LoVo (cell line): Measurements from ENCODE around the gene ADAMTSL4.

Experiments used
- DNase-seq: peaks from one replicate; pipeline ENCODE4 v3.0.0-alpha.2; 2016; ENCODE audit warnings: low spot score

The ADAMTSL4 gene

DNA sequence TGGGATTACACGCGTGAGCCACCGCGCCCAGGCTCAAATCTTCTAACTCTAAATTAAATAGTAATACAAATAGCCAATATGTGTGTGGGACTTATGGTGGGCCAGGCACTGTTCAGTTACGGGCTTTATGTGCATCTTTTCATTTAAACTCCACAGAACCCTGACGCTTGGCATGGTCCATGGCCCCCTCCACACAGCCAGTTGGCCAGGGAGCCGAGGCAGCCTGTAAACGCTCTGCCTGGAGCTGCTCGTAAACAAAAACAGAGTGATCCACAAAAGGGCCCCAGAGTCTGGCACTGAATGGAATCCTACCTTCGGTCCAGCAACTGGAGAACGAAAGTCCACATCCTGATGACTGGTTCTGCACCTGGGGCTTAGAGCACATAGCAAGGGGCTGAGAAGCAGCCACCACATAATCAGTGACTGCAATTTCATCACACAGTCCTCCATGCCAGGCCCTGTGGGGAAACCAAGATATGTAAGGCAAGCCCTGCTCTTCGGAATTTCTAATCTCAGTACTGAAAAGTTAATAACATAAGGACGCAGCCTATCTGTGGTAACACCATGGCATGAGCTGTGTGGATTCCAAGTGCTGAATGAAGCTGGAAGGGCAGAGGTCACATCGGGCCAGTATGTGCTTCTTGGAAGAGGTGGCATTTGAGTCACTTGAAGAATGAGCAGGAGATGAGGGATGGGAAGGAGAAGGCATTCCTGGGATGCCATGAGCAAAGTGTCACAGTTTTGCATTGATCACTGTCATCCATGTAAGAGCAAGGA, 13.5 kb upstream of the ADAMTSL4 start:
- peak; percentile 41 for DNase-seq

DNA sequence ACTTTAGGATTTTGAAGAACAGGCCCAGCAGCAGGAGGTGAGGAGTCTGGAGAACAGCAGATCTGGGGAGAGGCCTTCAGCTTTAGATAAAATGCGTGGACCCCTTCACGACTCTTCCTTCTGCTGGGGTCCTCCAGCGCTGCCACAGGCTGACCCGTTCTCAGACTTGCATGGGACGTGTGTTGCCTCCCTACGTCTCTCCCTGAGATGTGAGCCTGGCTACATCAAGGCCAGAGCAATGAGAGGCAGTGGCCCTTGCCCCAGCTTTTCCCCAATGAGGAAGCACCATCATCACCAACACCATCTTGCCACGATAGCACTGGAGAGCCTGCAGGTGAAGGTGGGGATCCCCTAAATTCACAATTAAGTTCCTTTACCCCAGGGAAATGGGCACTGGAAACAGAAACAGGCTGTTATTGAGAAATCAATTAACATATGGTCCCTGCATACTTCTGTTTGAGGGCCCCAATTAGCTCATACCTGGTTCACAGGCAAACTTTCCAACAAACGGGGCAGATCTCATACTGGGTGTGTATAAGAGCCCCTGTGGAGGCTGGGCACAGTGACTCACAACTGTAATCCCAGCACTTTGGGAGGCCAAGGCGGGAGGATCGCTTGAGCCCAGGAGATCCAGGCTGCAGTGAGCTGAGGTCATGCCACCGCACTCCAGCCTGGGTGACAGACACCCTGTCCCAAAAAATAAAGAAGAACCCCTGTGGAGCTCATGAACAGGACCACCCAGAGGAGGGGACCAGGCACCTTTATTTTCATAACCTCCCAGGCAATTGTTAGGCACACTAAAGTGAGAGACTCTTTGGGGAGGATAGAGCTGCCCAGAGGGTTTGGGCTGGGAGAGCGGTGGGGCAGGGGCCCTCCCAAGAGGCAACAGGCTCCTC, 12.1 kb upstream of the ADAMTSL4 start:
- no peak for DNase-seq

DNA sequence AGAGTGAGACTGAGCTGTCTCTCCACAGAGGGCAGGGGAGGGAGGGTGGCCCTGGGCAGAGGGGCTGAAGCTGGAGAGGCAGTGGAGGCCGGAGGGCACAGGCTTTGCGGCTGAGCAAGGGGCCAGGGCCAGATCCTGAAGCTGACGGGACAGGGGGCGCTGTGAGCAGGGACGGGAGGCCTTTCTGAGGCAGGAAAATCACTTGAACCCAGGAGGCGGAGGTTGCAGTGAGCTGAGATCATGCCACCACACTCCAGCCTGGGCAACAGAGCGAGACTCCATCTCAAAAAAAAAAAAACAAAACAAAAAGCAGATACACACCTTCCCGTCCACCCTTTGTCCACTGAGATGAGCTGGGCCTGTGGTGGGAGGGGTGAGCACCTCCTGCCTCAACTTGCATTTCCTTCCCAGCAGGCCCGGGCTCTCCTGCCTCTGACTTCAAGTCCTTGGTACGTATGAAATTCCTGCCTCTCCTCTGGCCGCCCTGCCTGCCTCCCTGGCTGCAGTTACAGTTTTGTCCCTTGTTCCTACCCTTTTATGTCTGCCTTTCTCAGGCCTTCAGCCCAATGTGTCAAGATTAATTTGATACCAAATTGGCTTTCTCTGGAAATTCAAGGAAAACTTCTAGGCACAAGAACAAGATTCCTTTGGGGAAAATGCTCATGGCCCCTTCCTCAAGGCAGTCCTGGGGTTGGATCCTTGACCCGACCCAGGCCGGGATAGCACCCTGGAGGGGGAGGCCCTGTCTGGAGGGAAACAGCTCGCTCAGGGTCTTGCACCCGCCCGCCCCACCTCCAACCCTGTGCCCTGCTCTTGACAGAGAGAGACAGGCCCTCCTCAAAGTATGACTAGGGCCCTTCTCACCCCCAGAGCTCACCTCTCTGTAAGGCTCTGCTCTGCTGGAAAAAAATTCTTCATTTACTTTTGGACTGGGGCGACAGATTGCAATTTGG, 11.2 kb upstream of the ADAMTSL4 start:
- DNase-seq, result no peak

DNA sequence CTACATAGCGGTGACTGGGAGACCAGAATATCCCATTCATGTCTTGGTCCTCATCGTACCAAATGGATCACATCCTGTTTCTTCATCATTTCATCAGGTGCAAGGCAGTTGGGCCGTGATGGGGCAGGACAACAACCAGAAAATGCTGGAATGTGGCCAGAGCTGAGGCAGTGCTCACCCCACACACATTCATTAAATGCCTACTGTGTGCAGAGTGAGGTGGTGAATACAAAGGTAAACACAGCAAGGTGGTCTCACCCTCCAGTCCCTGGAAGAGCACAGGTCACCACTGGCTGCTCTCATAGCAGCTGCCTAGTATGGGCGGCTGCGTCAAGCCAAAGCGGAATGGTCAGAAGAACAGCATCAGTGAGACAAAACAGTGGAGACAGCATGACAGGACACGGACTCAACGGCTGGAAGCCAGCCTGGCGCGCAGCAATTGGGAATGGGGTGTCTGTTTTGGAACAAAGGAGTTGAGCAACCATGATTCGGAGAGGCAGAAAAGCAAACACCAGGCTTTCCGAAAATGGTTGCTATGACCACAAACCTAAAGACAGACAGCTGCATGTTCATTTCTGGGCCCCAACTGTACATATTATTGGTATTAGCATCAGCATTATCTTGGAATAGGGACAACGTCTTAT, 5.6 kb upstream of the ADAMTSL4 start:
- DNase-seq, result no peak

DNA sequence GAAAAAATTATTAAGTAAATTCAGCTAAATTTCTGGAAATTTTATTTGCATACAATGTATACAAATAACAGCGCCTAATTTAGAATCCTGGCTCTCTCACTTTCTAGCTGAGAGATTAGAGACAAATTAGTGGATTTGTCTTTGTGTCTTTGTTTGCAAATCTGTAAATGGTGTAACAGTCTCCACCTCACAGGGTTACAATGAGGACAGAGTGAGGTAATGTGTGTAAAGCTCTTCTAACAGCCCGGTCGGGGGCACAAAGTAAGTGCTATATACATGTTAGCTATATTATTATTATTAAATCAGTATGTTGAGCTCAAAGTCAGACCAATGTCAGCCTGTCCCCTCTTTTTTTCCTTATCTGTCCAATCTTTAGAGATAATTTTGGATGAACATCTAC, 5.0 kb upstream of the ADAMTSL4 start:
- DNase-seq, result no peak

DNA sequence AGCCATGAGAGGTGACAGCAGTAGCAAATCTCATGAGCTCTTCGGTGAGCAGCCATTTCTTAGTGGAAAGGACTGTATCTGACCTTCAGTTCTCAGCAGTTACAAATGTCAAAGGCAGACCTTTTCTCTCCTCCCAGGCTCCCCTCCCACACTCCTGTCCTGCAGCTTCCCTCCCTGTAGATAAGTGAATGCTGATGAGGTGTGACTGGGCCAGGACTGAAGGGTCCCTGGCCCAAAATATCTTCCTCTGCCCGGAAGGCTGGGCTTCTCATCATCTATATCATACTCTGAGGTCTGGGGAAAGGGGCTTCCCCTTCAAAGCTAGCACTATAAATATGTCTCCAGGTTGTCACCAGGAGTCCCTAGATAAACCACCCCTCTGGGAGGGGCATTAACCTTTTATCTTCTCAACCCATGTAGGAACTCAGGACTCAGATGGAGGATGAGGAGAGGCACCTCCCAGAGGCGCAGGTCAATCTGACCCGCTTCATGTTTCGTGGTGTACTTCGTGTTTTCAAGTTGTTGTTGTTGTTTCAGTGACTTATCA, 3.6 kb upstream of the ADAMTSL4 start:
- DNase-seq, result no peak

DNA sequence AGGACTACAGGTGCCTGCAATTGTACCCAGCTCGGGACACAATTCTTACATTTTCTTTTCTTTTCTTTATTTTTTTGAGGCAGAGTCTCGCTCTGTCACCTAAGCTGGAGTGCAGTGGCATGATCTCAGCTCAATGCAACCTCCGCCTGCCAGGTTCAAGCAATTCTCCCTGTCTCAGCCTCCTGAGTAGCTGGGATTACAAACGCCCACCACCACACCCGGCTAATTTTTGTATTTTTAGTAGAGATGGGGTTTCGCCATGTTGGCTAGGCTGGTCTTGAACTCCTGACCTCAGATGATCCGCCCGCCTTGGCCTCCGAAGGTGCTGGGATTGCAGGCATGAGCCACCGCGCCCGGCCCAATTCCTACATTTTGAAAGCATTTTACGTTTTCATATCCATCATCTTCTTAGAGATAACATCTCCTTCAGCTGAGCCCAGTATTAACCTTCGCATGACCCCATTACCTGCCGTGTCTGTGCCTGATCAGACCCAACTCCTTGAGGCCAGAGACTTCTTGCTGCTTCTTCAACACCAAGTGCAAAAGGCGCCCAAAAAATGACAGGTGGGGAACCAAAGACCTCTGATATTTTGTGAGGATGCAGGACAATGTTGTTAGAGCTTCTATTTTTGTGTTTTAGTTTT, 2.8 kb upstream of the ADAMTSL4 start:
- no peak for DNase-seq

DNA sequence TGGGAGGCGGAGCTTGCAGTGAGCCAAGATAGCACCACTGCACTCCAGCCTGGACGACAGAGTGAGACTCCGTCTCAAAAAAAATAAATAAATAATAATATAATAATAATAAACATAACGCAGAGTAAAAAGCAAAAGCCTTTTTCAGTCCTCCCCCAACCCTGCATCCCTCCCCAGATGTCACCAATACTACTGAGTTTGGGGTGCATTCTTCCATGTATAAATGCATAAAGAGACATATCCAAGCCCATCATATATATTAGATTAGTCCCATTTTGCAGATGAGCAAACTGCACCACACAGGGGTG, 930 bp upstream of the ADAMTSL4 start:
- DNase-seq, result no peak

DNA sequence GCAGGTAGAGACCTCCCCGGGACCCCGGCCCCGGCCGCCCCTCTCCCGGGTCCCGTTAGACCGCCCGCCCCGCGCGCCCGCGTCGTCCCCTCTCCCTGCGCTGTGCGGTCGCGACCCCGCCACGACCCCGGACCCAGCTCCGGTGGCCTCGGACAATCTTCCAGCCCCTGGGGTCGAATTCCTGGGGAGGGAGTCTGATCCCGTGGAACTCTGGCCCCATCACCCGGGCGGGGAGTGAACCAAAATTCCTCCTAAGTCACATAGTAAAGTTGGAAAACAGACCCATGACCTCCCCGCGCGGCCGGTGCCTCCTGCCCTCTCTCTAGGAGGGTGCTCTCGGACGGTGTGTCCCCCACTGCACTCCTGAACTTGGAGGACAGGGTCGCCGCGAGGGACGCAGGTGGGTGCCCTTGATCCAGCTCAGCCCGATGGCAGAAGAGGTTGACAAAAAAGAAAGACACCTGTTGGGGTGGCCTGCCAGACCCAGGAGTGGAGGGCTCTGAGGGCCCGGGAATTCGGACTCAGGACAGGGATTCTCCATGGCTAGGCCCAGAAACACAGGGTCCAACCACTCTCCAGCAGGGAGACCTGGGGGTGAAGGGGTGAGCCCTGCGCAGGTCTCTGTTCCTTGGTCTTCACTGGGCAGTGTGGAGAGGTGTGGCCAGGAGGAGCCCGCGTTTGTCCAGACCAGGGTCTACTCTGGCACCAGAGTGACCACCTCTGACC, 451 bp downstream of the ADAMTSL4 start:
- DNase-seq, result no peak

DNA sequence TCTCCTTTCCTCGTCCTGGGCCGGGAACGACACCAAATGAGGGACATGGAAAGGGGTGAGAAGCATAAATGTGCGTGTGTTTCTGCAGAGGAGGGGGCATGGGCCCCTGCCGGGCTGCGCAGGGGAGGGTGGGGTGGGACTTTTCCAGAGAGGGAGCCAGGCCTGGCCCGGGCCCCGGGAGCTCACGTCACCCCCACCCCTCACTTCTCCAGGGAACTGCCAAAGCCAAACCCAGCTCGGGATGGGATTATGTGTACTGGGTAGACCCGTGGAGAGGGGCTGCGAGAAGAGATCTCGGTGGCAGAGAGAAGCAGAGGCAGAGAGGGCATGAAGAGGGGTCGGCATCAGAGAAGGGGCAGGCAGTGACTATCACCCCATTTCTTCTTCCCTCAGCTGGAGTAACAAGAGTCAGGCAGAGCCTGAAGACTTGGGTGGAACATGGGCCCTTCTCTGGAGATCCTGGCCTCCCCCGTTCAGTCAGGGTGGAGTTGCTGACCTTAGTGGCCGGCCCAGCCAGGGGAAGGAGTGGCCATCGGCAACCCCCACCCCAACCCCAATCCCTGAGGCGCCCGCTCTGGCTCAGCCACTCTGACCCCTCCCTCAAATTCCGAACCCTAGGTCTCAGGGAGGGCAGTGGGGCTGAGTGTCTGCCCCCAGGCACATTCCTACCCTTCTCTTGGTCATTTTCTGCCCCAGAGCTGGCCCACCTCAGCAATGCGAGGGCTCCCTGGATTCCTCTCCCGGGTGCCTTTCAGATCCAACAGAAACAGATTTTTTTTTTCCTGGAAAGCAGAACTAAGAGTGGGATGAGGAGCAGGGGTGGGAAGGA, 1.2 kb downstream of the ADAMTSL4 start:
- DNase-seq, result no peak

DNA sequence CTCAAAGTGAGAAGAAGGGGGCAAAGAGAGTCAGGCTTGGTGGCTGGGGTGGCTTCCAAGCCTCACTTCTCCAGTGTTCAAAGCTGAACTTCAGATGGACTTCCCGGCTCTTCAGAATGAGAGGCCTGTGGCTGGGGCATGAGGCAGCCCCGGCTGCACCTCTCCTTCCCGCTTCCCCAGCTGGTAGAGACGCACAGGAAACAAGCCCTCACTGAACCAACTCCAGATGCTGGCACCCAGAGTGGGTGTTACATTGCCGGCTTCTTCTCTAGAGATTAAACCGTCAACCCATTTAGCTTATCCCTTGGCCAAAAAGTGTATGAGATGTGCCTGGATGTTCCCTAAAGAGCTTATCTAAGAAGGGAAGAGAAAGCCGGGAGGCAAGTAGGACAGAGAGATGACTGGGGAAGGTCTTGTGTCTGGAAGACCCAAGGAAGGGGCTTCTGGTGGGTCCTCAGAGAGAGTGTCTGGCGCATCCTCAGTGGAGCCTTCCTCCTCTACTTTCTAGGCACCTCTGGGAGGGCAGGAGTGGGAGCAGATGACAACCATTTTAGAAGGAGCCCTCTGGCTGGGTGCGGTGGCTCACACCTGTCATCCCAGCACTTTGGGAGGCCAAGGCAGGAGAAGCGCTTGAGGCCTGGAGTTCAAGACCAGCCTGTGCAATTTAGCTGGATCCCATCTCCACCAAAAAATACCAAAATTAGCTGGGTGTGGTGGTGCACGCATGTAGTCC, 2.0 kb downstream of the ADAMTSL4 start:
- no peak for DNase-seq

DNA sequence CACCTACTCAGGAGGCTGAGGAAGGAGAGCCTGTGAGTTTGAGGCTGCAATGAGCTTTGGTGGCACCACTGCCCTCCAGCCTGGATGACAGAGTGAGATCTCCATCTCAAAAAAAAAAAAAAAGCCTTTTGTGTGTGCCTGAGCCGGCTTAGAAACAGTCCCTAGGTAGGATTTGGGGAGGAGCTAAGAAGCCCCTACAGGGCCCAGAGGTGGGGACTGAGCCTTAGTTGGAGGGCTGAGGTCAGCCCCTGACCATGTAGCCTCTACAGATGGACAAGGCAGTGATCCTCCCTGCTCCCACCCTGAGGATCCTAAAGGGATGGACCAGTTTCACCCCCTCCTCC, 2.5 kb downstream of the ADAMTSL4 start:
- no peak for DNase-seq

DNA sequence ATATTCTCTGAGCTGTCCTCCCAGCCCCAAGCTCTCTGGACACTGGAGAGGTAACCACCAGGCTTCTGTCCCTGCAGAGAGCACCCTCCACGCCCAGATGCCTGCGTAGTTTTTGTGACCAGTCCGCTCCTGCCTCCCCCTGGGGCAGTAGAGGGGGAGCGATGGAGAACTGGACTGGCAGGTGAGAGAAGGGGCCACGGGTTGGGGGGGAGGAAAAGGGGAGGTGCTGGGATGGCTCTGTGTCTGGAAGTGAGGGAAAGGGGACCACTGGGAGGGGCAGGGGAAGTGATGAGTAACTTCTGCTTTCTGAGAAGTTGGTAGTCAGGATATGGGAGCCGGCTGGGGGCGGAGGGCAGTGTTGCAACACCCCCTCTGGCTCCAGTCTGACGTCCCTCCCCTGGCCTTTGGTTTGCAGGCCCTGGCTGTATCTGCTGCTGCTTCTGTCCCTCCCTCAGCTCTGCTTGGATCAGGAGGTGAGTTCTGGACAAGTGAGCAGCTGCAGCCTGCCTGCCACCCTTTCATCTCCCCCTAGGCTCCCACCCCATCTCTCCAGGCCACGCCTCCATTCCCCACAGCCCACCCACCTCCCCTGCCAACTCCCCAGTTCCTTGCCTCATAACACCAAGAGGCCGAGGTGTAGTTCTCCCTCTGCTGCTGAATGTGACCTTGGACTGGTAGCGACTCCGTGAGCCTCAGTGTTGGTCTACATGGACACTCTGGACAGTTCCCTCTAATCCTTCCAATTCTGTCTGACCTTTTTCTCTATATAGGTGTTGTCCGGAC, 3.1 kb downstream of the ADAMTSL4 start:
- DNase-seq, result no peak

DNA sequence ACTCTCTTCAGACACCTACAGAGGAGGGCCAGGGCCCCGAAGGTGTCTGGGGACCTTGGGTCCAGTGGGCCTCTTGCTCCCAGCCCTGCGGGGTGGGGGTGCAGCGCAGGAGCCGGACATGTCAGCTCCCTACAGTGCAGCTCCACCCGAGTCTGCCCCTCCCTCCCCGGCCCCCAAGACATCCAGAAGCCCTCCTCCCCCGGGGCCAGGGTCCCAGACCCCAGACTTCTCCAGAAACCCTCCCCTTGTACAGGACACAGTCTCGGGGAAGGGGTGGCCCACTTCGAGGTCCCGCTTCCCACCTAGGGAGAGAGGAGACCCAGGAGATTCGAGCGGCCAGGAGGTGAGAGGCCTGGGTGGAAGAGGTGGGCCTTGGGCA, 3.7 kb downstream of the ADAMTSL4 start:
- DNase-seq, result no peak

DNA sequence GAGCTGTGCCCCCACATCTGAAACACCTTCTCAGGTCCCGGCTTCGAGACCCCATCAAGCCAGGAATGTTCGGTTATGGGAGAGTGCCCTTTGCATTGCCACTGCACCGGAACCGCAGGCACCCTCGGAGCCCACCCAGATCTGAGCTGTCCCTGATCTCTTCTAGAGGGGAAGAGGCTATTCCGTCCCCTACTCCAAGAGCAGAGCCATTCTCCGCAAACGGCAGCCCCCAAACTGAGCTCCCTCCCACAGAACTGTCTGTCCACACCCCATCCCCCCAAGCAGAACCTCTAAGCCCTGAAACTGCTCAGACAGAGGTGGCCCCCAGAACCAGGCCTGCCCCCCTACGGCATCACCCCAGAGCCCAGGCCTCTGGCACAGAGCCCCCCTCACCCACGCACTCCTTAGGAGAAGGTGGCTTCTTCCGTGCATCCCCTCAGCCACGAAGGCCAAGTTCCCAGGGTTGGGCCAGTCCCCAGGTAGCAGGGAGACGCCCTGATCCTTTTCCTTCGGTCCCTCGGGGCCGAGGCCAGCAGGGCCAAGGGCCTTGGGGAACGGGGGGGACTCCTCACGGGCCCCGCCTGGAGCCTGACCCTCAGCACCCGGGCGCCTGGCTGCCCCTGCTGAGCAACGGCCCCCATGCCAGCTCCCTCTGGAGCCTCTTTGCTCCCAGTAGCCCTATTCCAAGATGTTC, 4.3 kb downstream of the ADAMTSL4 start:
- DNase-seq, result no peak

DNA sequence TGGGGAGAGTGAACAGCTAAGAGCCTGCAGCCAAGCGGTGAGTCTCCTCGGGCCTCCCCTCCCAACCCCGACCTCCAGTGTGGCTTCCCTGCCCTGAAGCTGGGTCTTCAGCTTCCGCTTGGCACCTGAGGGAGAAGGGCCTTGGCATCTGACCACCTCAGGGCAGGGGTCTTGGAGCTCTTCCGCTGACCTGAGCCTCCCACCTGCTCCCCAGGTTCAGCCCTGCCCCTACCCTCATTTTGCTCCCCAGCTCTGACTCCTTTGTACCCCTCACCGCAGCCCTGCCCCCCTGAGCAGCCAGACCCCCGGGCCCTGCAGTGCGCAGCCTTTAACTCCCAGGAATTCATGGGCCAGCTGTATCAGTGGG, 4.9 kb downstream of the ADAMTSL4 start:
- DNase-seq, result no peak

DNA sequence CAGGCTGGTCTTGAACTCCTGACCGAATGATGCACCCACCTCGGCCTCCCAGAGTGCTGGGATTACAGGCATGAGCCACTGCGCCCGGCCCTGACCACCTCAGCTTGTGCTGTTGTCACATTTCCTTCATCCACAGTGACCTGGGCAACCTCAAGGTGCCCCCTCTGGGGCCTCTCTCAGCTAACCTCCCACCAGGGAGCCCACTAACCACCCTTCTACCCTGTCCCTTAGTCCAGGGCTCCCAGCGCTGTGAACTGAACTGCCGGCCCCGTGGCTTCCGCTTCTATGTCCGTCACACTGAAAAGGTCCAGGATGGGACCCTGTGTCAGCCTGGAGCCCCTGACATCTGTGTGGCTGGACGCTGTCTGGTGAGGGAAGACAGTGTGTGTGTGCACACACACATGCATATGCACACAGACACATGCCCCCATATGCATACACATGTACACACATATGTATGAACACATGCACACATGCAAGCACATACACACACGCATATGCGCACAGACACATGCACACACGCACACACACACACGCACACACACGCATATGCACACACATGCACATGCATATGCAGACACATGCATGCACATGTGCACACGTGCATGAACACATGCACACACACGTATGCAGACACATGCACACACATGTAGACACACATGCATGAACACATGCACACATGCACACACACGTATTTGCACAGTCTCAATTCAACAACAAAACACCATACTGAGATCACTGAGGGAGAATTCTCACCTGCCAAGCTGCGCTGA, 6.2 kb downstream of the ADAMTSL4 start:
- DNase-seq, result no peak
